Panc1 (cell line): ENCODE results near the gene FAN1. TPM values are rescaled to one million over a fixed set of nuclear protein-coding genes. Genes with fewer than 3 reads are reported as not detected.

Source experiments
- ATAC-seq: fragments of 200-7000 bp; cut with Tn5 transposase; 2 replicates; pipeline ENCODE4 v1.9.1; 2020; ENCODE audit warnings: mild to moderate bottlenecking, moderate library complexity
- BruUV-seq: library from RNA; stranded (reverse); fragments of 400-500 nt; replicated peaks from 2 replicates; lab custom pipeline; 2021; lab: Mats Ljungman, UMichigan
- CTCF ChIA-PET: fragments of 300-600 bp; sonication (Branson Sonifier 250); formaldehyde crosslinking; loops from one replicate; lab custom pipeline; 2022; ENCODE audit warnings: antibody characterized with exemption; lab: Charles Lee
- POLR2A ChIA-PET: fragments of 300-600 bp; sonication (Branson Sonifier 250); formaldehyde crosslinking; loops from one replicate; lab custom pipeline; 2022; ENCODE audit warnings: antibody characterized with exemption; lab: Charles Lee
- DNase-seq: peaks from one replicate; pipeline ENCODE4 v3.0.0-alpha.2; 2010; ENCODE audit warnings: low read depth, low spot score
- H3K27ac ChIP-seq: 2 replicates; pipeline ENCODE4 v1.5.1; 2011; ENCODE audit warnings: mild to moderate bottlenecking, low read length, inconsistent platforms
- H3K27me3 ChIP-seq: fragments of 200-500 bp; sonication (Bioruptor generic); 2 replicates; pipeline ENCODE4 v1.6.0; 2014; ENCODE audit warnings: low read length, inconsistent platforms; ENCODE audit not compliant: control insufficient read depth, insufficient read depth
- H3K36me3 ChIP-seq: fragments of 200-500 bp; sonication (Bioruptor generic); 2 replicates; pipeline ENCODE4 v1.5.1; 2014; ENCODE audit warnings: inconsistent platforms, mild to moderate bottlenecking, low read length, moderate library complexity; ENCODE audit not compliant: control insufficient read depth, insufficient read depth
- H3K4me1 ChIP-seq: 2 replicates; pipeline ENCODE4 v1.5.1; 2011; ENCODE audit warnings: inconsistent platforms, mild to moderate bottlenecking, low read length, moderate library complexity; ENCODE audit not compliant: control insufficient read depth, insufficient read depth
- H3K4me3 ChIP-seq, 2 experiments: 2 replicates each; pipeline ENCODE4 v1.5.1; 2011 to 2012; ENCODE audit warnings: low read depth in 2 of 2, low read length in 2 of 2, mild to moderate bottlenecking in 2 of 2, inconsistent platforms in 1 of 2, moderate library complexity in 1 of 2
- H3K9me3 ChIP-seq: fragments of 200-500 bp; sonication (Bioruptor generic); 2 replicates; pipeline ENCODE4 v1.5.1; 2014; ENCODE audit warnings: low read depth, mild to moderate bottlenecking, inconsistent platforms, low read length, moderate library complexity; ENCODE audit not compliant: control insufficient read depth, insufficient read depth
- CTCF ChIP-seq: fragments of 450-650 bp; IDR thresholded peaks from 2 replicates; pipeline ENCODE4 v1.5.1; 2017; ENCODE audit warnings: mild to moderate bottlenecking
- POLR2AphosphoS5 ChIP-seq: IDR thresholded peaks from 2 replicates; pipeline ENCODE4 v1.6.1; 2012; ENCODE audit warnings: mild to moderate bottlenecking, low read depth, low read length, moderate library complexity
- REST ChIP-seq, 2 experiments: IDR thresholded peaks; 2 replicates each; pipeline ENCODE4 v1.6.1; 2011 to 2012; ENCODE audit warnings: low read depth in 2 of 2, control low read depth in 1 of 2, low read length in 1 of 2, mild to moderate bottlenecking in 1 of 2, moderate library complexity in 1 of 2; ENCODE audit not compliant: insufficient read depth in 1 of 2
- SIN3A ChIP-seq: IDR thresholded peaks from 2 replicates; pipeline ENCODE4 v1.6.1; 2012; ENCODE audit warnings: low read depth, mild to moderate bottlenecking, low read length, moderate library complexity, borderline replicate concordance; ENCODE audit not compliant: insufficient read depth
- TCF7L2 ChIP-seq: IDR thresholded peaks from 2 replicates; pipeline ENCODE4 v1.6.1; 2011; ENCODE audit warnings: mild to moderate bottlenecking, low read depth, low read length, inconsistent platforms
- in situ Hi-C: cut with HindIII; loops from 2 replicates; pipeline ENCODE4 v1.10.0; 2016; ENCODE audit warnings: low sequenced_read_pairs, low pct_unique_long_range_greater_than_20kb
- intact Hi-C: fragments of 100-400 bp; cut with micrococcal nuclease; formaldehyde crosslinking; loops from one replicate; pipeline ENCODE4 v1.10.0; 2022; ENCODE audit not compliant: unreplicated experiment
- total RNA-seq: library from RNA; stranded (reverse); gene quantifications from one replicate; pipeline ENCODE4 v1.2.1, GENCODE V29; 2021; ENCODE audit not compliant: unreplicated experiment

Gene FAN1
- total RNA-seq, 1 experiment from 2014 or later = 16.4 TPM

- in situ Hi-C loops = no loop called here
- Histone ChIP-seq H3K27ac (no peak overlapping the region), H3K36me3 (no peaks in the 10 kb centered on the region; the same call in 1 of the 2 replicates), H3K4me1 (peaks cover 14% of the 10 kb centered on the region), H3K4me3 (peak overlapping the region in 1 of 2 experiments; percentile 93; a peak in 1 of 4 replicates), H3K27me3 (no peaks in the 10 kb centered on the region), H3K9me3 (no peaks in the 10 kb centered on the region)
- ChIA-PET POLR2A (no interaction called here), CTCF (no interaction called here)
- ATAC-seq (no peak), DNase-seq (no peak)
- TF ChIP-seq SIN3A (no peak), REST (IDR thresholded peaks at IDR 0.05; ENCODE audit: insufficient read depth in 1 of 2, low read depth in 2 of 2, low read length in 1 of 2) (no peak), CTCF (no peak), POLR2AphosphoS5 (no peak), TCF7L2 (no peak)
- intact Hi-C loops = no loop called here
- BruUV-seq = TSS peak; percentile 84
Measured at GRCh38 chr15:30904812-30905211, 1.1 kb downstream of the FAN1 start.

- ATAC-seq (no peak), DNase-seq (no peak)
- no peak overlapping the region for H3K4me3 ChIP-seq
- H3K27ac ChIP-seq = no peak overlapping the region
- no TSS peak for BruUV-seq
- peaks cover 14% of the 10 kb centered on the region for H3K4me1 ChIP-seq
- in situ Hi-C loops (no loop called here), intact Hi-C loops (no loop called here)
- ChIA-PET CTCF (no interaction called here), POLR2A (no interaction called here)
- TF ChIP-seq CTCF = no peak
- no peak for TF ChIP-seq TCF7L2
- no peak for TF ChIP-seq SIN3A
- no peak for TF ChIP-seq POLR2AphosphoS5
- TF ChIP-seq REST (IDR thresholded peaks at IDR 0.05; ENCODE audit: insufficient read depth in 1 of 2, low read depth in 2 of 2, low read length in 1 of 2) = no peak
- H3K27me3 ChIP-seq = no peaks in the 10 kb centered on the region
- H3K9me3 ChIP-seq = no peaks in the 10 kb centered on the region
- H3K36me3 ChIP-seq = no peaks in the 10 kb centered on the region; the same call in 1 of the 2 replicates
Measured at GRCh38 chr15:30905821-30906220, 2.1 kb downstream of the FAN1 start.
